B cell (primary cell): ENCODE measurements around the gene ENC1.

Experiments
- CTCF ChIP-seq: fragments of 200-600 bp; IDR thresholded peaks from one replicate; pipeline ENCODE4 v1.8.0; 2022; ENCODE audit warnings: antibody characterized with exemption, mild to moderate bottlenecking
- EZH2 ChIP-seq: IDR thresholded peaks from 2 replicates; pipeline ENCODE4 v1.6.1; 2012; ENCODE audit warnings: borderline replicate concordance, low read depth, mild to moderate bottlenecking, moderate library complexity, low read length; ENCODE audit not compliant: insufficient read depth, poor library complexity, severe bottlenecking

GRCh38 chr5:74670396-74671038, 30.0 kb upstream of the ENC1 start:
- no peak for TF ChIP-seq CTCF
- TF ChIP-seq EZH2: no peak
